MG63 (cell line): ENCODE results near the gene MAD1L1. TPM values are rescaled to one million over a fixed set of nuclear protein-coding genes. Genes with fewer than 3 reads are reported as not detected.
"Not testable (repeated sequence)": the region's sequence is repeated elsewhere in the genome, so short reads cannot be mapped to it uniquely, and the experiment has no call there.

Source experiments
- DNase-seq: peaks from one replicate; pipeline ENCODE4 v3.0.0-alpha.2; 2020
- H3K27me3 ChIP-seq: fragments of 250-450 bp; sonication (Bioruptor Pico); 2 replicates; pipeline ENCODE4 v1.5.1; 2020; ENCODE audit warnings: mild to moderate bottlenecking, moderate library complexity
- H3K36me3 ChIP-seq: fragments of 250-450 bp; sonication (Bioruptor Pico); 2 replicates; pipeline ENCODE4 v1.5.1; 2020; ENCODE audit warnings: mild to moderate bottlenecking, moderate library complexity
- H3K4me3 ChIP-seq: fragments of 250-450 bp; sonication (Bioruptor Pico); 2 replicates; pipeline ENCODE4 v1.5.1; 2020; ENCODE audit warnings: mild to moderate bottlenecking, moderate library complexity
- H3K9me3 ChIP-seq: fragments of 250-450 bp; sonication (Bioruptor Pico); 2 replicates; pipeline ENCODE4 v1.5.1; 2020; ENCODE audit warnings: mild to moderate bottlenecking, moderate library complexity
- total RNA-seq: library from RNA; depleted of rRNA; stranded (reverse); fragments of >200 nt; shearing (Covaris generic); gene quantifications from 2 replicates; pipeline ENCODE4 v1.2.3, GENCODE V29; 2014; ENCODE audit warnings: low replicate concordance

Gene MAD1L1
- total RNA-seq, 1 experiment from 2014 or later, result 65.1 TPM

DNA sequence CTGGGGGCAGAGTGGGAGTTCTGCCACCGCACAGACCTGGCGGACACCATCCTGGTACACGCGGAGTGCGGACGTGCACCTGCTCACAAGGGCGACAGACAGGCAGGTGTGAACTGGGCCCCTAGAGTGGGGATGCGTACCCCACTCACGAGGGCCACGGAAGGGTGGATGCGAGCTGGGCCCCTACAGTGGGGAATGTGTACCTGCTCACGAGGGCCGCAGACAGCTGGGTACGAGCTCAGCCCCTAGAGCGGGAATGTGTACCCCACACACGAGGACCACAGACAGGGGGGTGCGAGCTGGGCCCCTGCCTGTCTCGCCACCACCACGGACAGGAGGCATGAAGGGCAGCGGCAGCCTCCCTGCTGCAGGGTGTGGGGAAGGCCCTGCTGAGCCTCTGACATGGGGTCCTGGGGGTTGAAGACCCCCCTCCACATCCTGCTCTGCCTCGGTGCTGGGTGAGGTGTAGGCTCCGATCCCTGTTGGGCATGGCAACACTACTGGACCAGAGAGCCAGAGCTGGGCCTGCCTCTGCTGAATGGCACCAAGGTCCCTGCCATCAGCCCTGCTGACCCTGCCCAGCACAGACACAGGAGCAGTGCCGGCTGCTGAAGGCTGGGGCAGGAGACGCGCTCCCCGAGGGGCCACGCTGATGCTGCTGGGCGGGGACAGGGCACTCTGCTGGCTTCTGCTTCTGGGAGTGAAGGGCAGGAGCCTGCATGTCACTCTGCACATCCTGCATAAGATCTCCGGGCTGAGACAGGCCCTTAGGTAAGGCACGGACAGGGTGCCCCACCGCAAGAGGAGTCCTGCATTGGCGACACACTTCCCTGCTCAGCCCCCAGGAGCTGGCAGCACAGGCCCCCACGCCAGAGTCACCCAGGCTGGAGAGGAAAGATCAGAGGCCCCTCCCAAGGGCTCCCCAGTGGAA lies 259.2 kb downstream of the MAD1L1 start:
- Histone ChIP-seq H3K9me3 (no peaks in the 10 kb centered on the region), H3K27me3 (no peaks in the 10 kb centered on the region), H3K36me3 (no peaks in the 10 kb centered on the region; the same call in 1 of the 2 replicates), H3K4me3 (no peak overlapping the region)
- DNase-seq, result no peak

GRCh38 chr7:1972744-1973143 lies 260.0 kb downstream of the MAD1L1 start:
- Histone ChIP-seq H3K9me3 (no peaks in the 10 kb centered on the region), H3K36me3 (no peaks in the 10 kb centered on the region; the same call in 1 of the 2 replicates), H3K4me3 (no peak overlapping the region), H3K27me3 (no peaks in the 10 kb centered on the region)
- DNase-seq, result no peak

DNA sequence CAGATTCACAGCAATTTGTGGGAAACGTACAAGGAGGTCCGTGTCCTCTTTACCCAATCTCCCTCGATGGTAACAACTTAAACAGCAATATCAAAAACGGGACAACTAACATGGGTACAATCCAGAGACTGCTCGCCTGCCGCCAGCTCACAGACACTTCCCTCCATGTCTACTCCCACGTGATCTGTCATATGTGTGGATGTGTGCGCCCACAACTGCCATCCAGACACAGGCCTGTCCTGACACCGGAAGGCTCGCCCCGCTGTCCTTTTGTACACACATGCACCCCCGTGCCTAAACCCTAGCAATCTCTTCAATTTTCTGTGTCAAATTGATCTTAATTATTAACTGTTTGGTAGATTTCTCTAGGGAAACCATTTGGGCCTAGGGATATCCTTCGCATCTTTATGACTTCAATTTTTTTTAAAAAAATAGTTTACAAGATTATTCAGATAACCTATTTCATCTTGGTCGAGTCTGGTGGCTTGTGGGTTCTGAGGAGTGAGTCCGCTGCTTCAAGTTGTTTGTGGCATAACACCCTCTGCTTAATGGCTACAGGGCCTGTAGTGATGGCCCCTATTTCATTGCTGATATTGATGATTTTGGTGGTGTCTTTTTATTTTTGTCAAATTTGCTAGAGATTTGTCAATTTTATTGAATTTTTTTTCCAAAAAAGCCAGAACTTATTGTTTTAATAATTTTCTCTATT lies 260.6 kb downstream of the MAD1L1 start:
- H3K27me3 ChIP-seq, result no peaks in the 10 kb centered on the region
- H3K4me3 ChIP-seq, result no peak overlapping the region
- H3K9me3 ChIP-seq, result no peaks in the 10 kb centered on the region
- no peak for DNase-seq
- no peaks in the 10 kb centered on the region; the same call in 1 of the 2 replicates for H3K36me3 ChIP-seq

DNA sequence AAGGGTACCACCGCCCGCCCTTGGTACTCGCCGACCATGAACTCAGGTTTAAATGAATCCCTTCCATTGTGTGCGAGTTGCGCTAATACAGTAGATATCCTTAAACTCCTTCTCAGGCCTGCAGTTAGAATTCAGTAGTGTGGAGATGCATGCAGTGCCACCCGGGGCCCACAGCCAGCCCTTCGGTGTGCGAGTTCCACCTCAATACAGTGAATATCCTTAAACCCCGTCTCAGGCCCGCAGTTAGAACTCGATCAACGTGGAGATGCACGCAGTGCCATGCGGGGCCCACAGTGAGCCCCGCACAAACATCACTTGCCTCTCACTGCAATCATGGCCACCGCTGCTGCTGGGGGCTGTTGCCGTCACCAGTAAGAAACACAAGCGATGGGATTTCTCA lies 261.9 kb downstream of the MAD1L1 start:
- DNase-seq, result no peak
- Histone ChIP-seq H3K27me3 (no peaks in the 10 kb centered on the region), H3K9me3 (no peaks in the 10 kb centered on the region), H3K36me3 (no peaks in the 10 kb centered on the region), H3K4me3 (no peak overlapping the region)

DNA sequence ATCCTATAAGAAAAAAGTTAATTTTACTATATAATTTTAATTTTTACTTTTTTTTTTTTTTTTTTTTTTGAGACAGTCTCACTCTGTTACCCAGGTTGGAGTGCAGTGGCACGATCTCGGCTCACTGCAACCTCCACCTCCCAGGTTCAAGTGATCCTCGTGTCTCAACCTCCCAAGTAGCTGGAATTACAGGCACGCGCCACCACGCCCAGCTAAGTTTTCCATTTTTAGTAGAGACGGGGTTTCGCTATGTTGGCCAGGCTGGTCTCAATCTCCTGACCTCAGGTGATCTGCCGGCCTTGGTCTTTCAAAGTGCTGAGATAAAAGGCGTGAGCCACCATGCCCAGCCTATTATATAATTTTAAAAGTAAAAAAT lies 262.5 kb downstream of the MAD1L1 start:
- not testable (repeated sequence) for H3K27me3 ChIP-seq, H3K36me3 ChIP-seq, H3K9me3 ChIP-seq, H3K4me3 ChIP-seq, DNase-seq

DNA sequence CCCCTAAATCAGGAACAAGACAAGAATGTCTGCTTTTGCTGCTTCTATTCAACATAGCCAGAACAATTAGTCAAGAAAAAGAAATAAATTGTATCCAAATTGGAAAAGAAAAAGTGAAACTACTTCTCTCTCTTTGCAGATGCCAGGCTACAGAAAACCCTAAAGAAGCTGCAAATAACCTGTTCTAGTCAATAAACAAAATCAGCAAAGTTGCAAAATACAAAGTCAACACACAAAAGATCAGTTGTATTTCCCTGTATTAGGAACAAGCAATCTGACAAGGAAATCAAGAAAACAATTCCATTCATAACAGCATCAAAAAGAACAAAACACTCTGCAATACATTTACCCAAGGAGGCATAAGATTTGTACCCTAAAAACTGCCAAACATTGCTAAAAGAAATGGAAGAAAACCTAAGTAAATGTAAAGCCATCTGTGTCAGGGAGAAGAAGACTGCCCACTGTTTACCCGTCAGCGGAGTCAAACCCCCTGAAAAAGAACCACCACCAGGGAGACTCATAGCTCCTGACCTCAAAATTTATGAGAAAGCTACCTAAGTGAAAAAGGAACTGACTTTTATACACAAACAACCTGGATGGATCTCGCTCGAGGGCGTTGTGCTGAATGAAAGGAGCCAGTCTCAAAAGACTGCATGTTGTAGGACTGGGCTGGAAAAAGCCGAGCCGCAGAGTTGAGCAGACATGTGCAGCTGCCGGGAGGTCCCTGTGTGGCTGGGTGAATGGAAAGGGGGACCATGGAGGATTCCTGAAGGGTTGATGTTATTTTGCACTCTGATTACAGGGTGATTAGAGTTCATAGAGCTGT lies 263.1 kb downstream of the MAD1L1 start:
- Histone ChIP-seq H3K4me3 (no peak overlapping the region), H3K36me3 (no peaks in the 10 kb centered on the region), H3K27me3 (no peaks in the 10 kb centered on the region), H3K9me3 (no peaks in the 10 kb centered on the region)
- DNase-seq, result no peak

- H3K9me3 ChIP-seq, result no peaks in the 10 kb centered on the region
- no peaks in the 10 kb centered on the region for H3K36me3 ChIP-seq
- H3K4me3 ChIP-seq, result no peak overlapping the region
- H3K27me3 ChIP-seq, result no peaks in the 10 kb centered on the region
- DNase-seq, result no peak
Measured at GRCh38 chr7:1968397-1969111, 264.2 kb downstream of the MAD1L1 start.

DNA sequence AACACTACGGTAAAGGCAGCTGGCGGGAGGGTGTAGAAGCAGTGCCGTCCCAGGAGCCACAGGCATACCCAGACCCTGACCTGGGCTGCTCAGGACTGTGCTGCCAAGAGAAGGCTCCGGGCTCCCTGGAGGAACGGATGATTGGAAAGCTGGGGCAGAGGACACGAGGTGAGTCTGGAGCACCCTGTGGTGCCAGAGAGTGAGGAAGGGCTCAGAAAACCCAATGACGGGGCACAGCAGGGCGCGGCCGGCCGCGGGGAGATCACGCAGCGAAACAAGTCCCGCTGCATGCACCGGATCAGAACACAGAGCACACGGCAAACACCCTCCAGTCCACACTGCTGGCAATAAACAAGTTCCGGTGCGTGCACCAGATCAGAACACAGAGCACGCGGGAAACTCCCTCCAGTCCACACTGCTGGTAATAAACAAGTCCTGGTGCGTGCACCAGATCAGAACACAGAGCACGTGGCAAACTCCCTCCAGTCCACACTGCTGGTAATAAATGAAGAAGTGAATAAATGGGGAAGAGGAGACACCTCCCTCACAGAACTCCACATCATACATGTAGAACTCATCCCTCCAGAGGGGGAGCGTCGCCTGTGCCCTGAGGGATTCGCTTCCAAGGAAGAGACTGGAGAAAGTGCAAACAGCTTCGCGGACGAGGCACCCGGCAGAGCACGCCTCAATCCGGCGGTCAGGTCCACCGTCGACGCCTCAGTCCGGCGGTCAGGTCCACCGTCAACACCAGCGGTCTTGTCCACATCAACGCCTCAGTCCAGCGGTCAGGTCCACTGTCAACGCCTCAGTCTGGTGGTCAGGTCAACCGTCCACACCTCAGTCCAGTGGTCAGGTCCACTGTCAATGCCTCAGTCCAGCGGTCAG lies 265.0 kb downstream of the MAD1L1 start:
- H3K4me3 ChIP-seq, result no peak overlapping the region
- no peak for DNase-seq

GRCh38 chr7:1966631-1967200 lies 266.0 kb downstream of the MAD1L1 start:
- no peaks in the 10 kb centered on the region for H3K36me3 ChIP-seq
- peaks cover 4% of the 10 kb centered on the region; the same call in 1 of the 2 replicates for H3K9me3 ChIP-seq
- H3K4me3 ChIP-seq, result no peak overlapping the region
- no peak for DNase-seq
- H3K27me3 ChIP-seq, result no peaks in the 10 kb centered on the region

More for the DNA sequence above, 265.0 kb downstream of the MAD1L1 start:
- H3K9me3 ChIP-seq, result no peaks in the 10 kb centered on the region
- H3K27me3 ChIP-seq, result no peaks in the 10 kb centered on the region
- no peaks in the 10 kb centered on the region for H3K36me3 ChIP-seq

DNA sequence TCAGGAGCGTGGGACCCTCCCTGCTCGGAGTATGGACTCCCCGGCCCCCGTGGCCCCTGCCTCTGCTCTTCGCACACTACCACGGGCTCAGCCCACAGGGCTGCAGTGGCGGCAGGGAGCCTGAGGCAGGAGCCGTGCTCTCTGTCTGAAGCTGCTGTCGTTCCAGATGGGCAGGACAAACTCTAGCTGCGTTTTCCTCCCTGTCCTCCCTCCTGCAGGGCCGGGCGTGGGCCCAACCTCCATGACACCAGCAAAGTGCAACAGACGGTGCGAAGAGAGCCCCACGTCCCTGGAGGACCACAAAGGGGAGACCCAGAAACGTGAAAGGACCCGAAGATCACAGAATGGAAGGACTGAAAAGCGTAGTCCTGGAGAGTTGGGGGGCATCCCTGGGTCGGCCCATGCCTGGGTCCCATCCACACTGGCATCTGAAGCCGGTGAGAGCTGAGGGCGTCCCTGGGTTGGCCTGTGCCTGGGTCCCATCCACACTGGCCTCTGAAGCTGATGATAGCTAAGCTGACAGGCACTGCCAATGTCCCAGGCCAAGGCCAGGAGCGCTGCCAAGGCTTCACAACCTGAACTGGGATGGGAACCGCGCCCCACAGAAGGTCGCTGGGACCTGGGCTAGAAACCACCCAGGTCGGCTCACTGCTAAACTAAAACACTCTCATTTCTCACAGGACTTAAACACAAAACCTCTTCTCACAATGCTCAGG lies 267.0 kb downstream of the MAD1L1 start:
- H3K9me3 ChIP-seq, result peaks cover 4% of the 10 kb centered on the region; the same call in 1 of the 2 replicates
- no peaks in the 10 kb centered on the region for H3K27me3 ChIP-seq
- no peak for DNase-seq
- no peak overlapping the region for H3K4me3 ChIP-seq
- H3K36me3 ChIP-seq, result peaks cover 3% of the 10 kb centered on the region; the same call in 1 of the 2 replicates

DNA sequence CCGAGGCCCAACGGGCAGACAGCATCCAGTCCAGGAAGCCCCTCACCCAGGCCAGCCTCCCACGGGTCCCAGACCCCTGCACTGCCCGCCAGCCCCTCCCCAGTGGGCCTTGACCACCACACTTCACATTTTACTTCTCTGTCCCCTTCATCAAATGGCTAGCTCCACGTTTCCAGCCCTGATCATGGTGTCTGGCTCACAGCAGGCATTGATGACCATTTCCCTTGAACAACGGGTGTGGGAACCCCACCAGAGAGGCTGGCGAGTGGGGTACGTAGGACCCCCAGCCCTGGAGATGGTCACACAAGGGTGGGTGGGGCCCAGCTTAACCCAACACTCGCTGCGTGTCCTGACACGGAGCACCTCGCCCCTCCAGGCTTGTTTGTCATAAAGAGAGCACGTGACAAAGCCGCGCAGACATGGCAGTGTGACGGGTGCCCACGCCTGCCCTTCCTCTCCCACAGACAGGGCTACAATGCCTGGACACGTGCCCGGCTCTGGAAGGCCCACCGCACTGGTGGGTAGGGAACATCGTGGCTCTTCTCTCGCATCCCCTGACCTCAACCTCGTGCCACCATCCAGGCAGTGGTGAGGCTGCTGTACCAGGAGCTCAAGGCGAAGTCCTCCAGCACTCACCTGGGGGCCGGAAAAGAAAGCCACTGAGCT lies 267.7 kb downstream of the MAD1L1 start:
- peaks cover 4% of the 10 kb centered on the region; the same call in 1 of the 2 replicates for H3K9me3 ChIP-seq
- no peak for DNase-seq
- no peaks in the 10 kb centered on the region for H3K27me3 ChIP-seq
- peaks cover 3% of the 10 kb centered on the region; the same call in 1 of the 2 replicates for H3K36me3 ChIP-seq
- H3K4me3 ChIP-seq, result no peak overlapping the region

GRCh38 chr7:1964211-1964912 lies 268.4 kb downstream of the MAD1L1 start:
- peaks cover 3% of the 10 kb centered on the region; the same call in 1 of the 2 replicates for H3K36me3 ChIP-seq
- H3K4me3 ChIP-seq, result no peak overlapping the region
- peaks cover 4% of the 10 kb centered on the region; the same call in 1 of the 2 replicates for H3K9me3 ChIP-seq
- no peak for DNase-seq
- H3K27me3 ChIP-seq, result no peaks in the 10 kb centered on the region

GRCh38 chr7:1963575-1963974 lies 269.2 kb downstream of the MAD1L1 start:
- peaks cover 3% of the 10 kb centered on the region; the same call in 1 of the 2 replicates for H3K36me3 ChIP-seq
- H3K9me3 ChIP-seq, result peaks cover 4% of the 10 kb centered on the region; the same call in 1 of the 2 replicates
- no peak for DNase-seq
- no peak overlapping the region for H3K4me3 ChIP-seq
- H3K27me3 ChIP-seq, result no peaks in the 10 kb centered on the region
